GM19025 (cell line): ENCODE measurements around the gene ANO8.
"Not testable (repeated sequence)": the region's sequence is repeated elsewhere in the genome, so short reads cannot be mapped to it uniquely, and the experiment has no call there.

Experiments
- ATAC-seq: cut with Tn5 transposase; IDR thresholded peaks from one replicate; pipeline ENCODE4 v1.9.1; 2021; ENCODE audit warnings: mild to moderate bottlenecking, low read depth, moderate library complexity; ENCODE audit not compliant: unreplicated experiment

ANO8 gene

GRCh38 chr19:17312189-17313113 is 22.2 kb downstream of the ANO8 start:
- no peak for ATAC-seq

GRCh38 chr19:17311455-17312188 is 23.0 kb downstream of the ANO8 start:
- ATAC-seq, result no peak

- no peak for ATAC-seq
These were observed 24.6 kb downstream of the ANO8 start for GRCh38 chr19:17309965-17310461.

- ATAC-seq, result peak; percentile 65
These were observed 25.3 kb downstream of the ANO8 start, which contains the start of gene DDA1 for GRCh38 chr19:17309198-17309964. DDA1 (plus strand) TSS chr19:17309563; CDS start chr19:17309655, 92 bp downstream.

- no peak for ATAC-seq
These were observed 26.7 kb downstream of the ANO8 start for GRCh38 chr19:17307876-17308377.

- no peak for ATAC-seq
These were observed 28.4 kb downstream of the ANO8 start for GRCh38 chr19:17306285-17306714.

GRCh38 chr19:17305517-17306284 is 29.0 kb downstream of the ANO8 start, which contains the start of gene MRPL34:
MRPL34 (plus strand) TSS chr19:17305872; CDS start chr19:17305893, 21 bp downstream.
- ATAC-seq, result peak; percentile 68

GRCh38 chr19:17305216-17305516 is 29.5 kb downstream of the ANO8 start:
- ATAC-seq, result no peak

GRCh38 chr19:17304386-17305215 is 30.1 kb downstream of the ANO8 start:
- ATAC-seq, result no peak

- no peak for ATAC-seq
These were observed 30.8 kb downstream of the ANO8 start for GRCh38 chr19:17303940-17304267.

GRCh38 chr19:17303167-17303939 is 31.3 kb downstream of the ANO8 start, which contains the start of gene ABHD8:
ABHD8 (minus strand) TSS chr19:17303425; CDS start chr19:17301616, 1,809 bp downstream.
- ATAC-seq, result peak; percentile 55

GRCh38 chr19:17302391-17303166 is 32.1 kb downstream of the ANO8 start:
- ATAC-seq, result no peak

- no peak for ATAC-seq
These were observed 33.5 kb downstream of the ANO8 start for GRCh38 chr19:17300992-17301619.

- ATAC-seq, result no peak
These were observed 37.7 kb downstream of the ANO8 start for GRCh38 chr19:17296976-17297375.

GRCh38 chr19:17296273-17296672 is 38.4 kb downstream of the ANO8 start:
- no peak for ATAC-seq

- ATAC-seq, result not testable (repeated sequence)
These were observed 39.1 kb downstream of the ANO8 start for GRCh38 chr19:17295551-17295950.
